SIG-M5 (cell line): ENCODE measurements around the gene SHD.

Source experiments
- DNase-seq: peaks from one replicate; lab custom pipeline; 2025; lab: John Stamatoyannopoulos, UW

Gene SHD

DNA sequence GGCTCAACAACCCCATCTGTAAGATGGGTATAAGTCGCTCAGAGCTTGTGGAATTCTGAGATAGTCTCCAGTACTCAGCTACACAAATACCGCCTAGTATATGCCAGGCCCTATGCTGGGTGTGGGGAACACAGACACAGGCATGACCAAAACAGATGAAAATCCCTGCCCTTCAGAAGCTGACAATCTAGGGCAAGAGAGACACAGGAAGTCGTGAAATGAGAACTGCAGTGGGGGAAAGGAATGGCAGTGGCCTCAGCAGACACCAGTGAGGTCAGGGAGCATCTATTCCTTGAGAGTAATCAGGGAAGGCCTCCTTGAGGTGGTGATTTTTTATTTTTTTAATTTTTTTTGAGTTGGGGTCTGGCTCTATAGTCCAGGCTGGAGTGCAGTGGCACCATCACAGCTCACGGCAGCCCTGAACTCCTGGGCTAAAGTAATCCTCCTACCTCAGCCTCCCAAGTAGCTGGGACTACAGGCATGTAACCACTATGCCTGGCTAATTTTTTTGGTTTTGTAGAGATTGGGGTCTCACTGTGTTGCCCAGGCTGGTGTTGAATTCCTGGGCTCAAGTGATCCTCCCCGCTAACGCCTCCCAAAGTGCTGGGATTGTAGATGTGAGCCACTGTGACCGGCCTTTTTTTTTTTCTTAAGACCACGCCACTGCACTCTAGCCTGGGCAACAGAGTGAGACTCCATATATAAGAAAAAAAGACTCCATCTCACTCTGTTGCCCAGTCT is 19.9 kb downstream of the SHD start:
- no peak for DNase-seq

DNA sequence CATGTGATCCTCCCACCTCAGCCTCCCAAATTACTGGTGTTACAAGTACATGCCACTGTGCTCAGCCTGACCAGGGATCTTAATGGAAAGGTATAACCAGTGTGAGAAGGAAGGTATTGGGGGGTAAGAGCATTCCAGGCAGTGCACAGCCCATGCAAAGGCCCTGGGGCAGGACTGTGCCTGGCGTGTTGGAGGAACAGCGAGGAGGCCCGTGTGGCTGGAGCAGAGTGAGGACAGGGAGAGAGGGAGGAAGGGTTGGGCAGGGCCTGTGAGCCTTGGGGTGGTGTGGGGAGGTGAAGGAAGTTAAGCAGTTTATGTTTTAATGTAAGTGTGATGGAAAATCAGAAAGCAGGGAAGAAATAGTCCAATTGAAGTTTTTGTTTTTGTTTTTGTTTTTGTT is 21.5 kb downstream of the SHD start:
- no peak for DNase-seq

GRCh38 chr19:4301590-4302242 is 22.6 kb downstream of the SHD start:
- no peak for DNase-seq

GRCh38 chr19:4302243-4302640 is 23.2 kb downstream of the SHD start, which contains the start of gene TMIGD2:
Gene TMIGD2 (minus strand): TSS chr19:4302389. CDS start chr19:4302385, 4 bp downstream.
- no peak for DNase-seq

GRCh38 chr19:4303819-4304537 is 24.9 kb downstream of the SHD start:
- DNase-seq, result no peak

DNA sequence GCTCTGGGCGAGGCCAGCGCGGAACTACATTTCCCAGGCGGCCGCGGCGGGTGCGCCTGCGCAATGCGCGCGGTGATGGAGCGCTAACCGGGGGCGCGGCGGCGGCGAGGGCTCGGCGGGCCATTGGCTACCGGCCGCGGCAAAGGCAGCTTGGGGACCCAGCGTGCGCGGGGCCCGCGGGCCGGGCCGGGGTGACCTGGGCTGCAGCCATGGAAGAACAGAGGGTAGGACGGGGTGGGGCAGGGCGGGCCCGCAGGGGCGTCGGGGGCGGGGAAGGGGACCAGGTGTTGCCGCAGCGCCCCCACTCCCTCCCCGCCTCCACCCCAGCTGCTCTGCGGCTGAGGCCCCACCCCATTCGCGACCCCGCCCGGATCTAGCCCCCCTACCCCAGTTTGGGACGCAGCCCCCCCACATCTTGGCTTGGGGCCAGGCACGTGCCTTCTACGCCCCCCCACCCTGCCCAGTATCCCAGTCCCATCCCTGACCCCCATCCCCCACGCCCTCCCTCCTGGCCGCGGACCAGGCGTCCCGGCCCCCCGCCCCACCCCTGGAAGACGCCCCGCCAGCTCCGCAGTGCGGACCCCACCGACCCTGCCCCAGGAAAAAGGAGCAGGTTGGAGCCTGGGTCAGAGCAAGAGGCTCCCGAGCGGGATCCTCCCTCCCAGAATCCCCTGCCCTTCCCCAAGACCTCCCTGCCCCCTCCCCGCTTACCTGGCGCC is 25.6 kb downstream of the SHD start, which contains the start of gene FSD1:
Gene FSD1, plus strand, starts transcription at position 61 of the 719 bp plus-strand sequence. Its CDS starts 149 bp downstream, at position 210.
- no peak for DNase-seq

DNA sequence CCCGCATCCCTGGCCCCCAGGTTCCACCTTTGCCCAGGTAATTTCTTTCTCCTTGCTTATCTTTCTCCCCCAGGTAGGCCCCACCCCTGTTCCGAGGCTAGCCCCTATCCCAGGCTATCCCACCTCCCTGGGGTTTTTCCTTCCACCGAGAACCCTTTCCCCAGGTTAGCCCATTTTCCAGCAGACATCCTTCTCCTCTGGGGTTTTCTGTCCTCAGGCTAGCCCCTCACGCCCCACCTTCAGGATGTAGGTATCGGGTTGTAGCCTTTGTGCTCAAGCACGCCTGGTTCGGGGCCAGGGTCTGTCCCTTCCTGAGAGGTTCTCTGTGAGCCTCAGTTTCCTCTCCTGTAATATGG is 26.2 kb downstream of the SHD start:
- DNase-seq, result no peak

DNA sequence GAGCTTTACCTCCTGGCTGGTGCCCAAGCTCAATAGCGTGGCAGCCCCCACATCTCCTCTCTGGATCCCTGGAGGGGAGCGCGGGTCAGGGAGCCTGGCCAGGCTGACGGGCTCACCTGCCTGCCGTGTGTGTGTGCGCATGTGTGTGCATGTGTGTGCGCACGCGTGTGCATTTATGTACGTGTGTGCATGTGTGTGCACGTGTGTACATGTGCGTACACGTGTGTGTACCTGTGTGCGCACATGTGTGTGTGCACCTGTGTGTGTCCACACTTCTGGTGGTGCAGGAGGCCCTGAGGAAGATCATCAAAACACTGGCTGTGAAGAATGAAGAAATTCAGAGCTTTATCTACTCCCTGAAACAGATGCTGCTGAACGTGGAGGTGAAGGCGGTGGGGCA is 26.6 kb downstream of the SHD start:
- no peak for DNase-seq

DNA sequence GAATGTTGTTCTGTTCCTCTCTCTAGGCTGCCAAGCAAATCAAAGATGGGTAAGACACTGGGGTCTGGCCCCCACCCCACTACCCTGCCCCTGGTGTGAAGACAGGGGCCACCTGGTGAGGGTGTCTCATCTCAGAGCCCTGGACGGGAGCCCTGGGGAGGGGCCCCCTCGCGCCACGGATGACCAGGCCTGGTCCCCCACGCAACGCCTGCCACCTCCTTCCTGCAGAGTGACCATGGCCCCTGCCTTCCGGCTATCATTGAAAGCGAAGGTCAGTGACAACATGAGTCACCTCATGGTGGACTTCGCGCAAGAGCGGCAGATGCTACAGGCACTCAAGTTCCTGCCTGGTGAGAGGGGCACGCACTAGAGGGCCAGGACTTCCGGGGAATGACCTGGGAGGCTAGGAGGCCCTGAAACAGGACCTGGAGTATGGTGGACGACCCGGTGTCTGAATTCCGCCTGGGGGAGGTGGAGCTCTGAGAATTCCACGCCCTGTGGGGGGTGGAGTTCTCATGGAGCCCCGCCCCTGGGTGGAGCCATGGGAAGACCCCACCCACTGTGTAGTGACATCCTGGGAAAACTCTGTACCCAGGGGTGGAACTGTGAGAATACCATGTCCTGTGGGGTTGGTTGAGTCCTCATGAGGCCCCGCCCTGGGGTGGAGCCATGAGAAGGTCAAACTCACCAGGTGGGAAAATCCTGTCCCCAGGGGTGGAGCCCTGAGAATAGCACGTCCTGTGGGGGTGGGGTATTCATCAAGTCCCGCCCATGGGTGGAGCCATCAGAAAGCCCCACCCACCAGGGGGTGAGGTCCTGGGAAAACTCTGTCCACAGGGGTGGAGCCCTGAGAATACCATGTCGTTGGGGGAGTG is 31.4 kb downstream of the SHD start:
- DNase-seq, result no peak

DNA sequence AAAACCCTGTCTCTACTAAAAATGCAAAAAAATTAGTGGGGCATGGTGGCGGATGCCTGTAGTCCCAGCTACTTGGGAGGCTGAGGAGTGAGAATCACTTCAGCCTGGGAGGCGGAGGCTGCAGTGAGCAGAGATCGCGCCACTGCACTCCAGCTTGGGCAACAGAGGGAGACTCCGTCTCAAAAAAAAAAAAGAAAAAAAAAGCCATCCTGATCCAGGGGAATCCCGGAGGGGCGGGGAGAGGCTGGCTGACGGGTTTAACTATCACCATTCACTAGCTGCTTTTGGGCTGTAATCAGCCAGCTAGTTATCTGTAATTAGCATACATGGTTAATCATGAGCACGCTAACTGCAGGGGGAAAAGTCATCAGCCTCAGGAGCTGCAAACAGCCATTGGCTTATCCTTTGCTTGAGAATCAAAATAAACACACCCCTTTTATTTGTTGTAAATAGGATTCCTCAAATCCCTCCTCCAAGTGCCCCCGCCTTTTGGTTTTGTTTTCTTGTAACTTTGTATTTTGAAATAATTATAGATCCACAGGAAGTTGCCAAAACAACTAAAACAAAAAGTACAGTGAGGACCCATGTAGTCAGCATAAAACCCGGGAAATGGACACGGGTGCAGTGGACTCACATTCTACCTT is 34.9 kb downstream of the SHD start:
- DNase-seq, result no peak

- DNase-seq, result no peak
These were observed 37.9 kb downstream of the SHD start for GRCh38 chr19:4316956-4317355.

- DNase-seq, result no peak
These were observed 39.4 kb downstream of the SHD start for GRCh38 chr19:4318460-4318859.

- DNase-seq, result no peak
These were observed 40.1 kb downstream of the SHD start for GRCh38 chr19:4319067-4319718.

- no peak for DNase-seq
These were observed 41.4 kb downstream of the SHD start for GRCh38 chr19:4320419-4320818.

GRCh38 chr19:4322942-4323665 is 44.0 kb downstream of the SHD start:
- DNase-seq, result no peak

GRCh38 chr19:4323692-4324091 is 44.6 kb downstream of the SHD start:
- no peak for DNase-seq

GRCh38 chr19:4324228-4324627 is 45.2 kb downstream of the SHD start:
- DNase-seq, result no peak

GRCh38 chr19:4326215-4326836 is 47.3 kb downstream of the SHD start:
- DNase-seq, result no peak

GRCh38 chr19:4326837-4327251 is 47.8 kb downstream of the SHD start:
- no peak for DNase-seq
